OCI-M1 (cell line): Measurements from ENCODE around the gene TIMD4.
"Not testable (repeated sequence)": the region's sequence is repeated elsewhere in the genome, so short reads cannot be mapped to it uniquely, and the experiment has no call there.

Experiments used
- DNase-seq: peaks from one replicate; lab custom pipeline; 2025; lab: John Stamatoyannopoulos, UW

Gene TIMD4

DNA sequence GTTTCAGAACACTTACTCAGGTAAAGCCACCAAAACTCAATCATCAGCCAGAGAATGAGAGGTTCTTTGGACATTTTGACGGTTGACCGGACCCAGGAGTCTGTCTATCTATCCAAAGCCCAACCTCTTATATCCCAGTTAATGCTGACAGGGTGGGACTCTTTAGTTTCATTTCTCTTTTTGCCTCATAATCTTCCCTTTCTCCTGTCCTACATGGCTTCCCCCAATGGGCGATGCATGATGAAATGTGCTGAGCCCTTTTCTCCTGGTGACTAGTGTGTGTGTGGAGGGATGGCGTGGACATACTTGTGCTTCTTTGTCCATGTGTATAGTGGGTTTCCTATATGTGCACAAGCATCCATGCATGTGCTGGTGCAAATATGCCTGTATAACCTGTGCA is at the start of gene TIMD4:
TSS of gene TIMD4 (minus strand) at position 102 of the 400 bp plus-strand sequence. CDS start at position 74, 28 bp downstream.
- no peak for DNase-seq

DNA sequence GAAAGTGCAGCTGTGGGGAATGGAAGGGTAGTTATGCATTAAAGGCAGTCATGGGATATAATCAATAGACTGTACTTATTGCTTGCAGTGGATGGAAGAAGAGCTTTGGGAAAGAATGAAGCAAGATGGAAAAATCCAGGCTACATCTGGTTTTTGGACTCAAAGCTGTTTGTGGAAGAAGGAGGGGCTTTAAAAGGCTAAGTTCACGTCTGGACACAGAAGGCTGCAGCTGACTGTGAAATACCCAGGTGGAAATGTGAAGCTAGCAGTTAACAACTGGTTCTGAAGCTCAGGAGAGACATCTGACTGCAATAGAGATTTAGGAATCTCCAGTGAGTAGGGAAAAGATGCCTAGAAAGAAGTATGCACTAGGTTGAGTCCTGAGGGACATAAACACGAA is 43.2 kb upstream of the TIMD4 start:
- no peak for DNase-seq

DNA sequence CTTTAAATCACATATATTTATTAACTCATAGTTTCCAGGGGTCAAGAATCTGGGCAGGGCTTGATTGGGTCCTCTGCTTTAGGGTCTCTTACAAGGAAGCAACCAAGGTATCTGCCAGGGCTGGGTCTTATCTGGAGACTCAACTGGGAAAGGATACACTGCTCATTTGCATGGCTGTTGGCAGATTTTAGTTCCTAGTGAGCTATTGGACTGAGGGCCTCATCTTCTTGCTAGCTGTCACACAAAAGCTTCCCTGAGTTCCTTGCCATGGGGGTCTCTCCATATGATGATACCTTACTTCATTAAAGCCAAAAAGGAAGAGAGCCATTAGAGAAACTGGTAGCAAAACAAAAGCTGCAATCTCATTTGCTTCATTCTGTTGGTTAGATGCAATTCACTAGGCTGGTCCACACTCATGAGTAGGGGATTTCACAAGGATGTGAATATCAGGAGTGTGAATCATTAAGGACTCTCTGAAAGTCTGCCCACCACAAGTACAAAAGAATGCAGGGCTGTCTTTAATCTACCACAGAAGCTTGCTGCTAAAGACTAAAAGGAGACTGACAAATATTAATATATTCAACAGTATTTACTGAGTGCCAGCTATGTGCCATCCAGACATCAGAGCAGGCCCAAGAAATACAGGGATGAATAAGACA is 42.0 kb upstream of the TIMD4 start:
- DNase-seq = no peak

DNA sequence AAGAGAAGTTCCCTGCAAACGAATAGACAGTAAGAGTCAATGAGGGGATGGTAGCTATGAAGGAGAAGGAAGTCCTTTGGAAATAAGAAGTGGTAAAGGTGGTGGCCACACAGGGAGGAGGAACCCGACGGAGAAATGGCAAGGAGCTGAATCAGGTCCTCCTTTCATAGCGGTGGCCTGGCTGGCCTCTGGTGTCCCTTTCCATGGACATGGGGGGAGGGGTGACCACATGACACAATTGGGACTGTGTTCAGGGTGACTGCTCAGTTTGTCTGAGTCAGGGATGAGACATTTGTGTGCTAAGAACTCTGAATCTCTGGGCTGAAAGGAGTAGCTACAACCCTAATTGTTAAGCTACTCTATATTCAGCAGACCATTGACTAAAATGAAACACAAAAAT is 28.7 kb upstream of the TIMD4 start:
- no peak for DNase-seq

DNA sequence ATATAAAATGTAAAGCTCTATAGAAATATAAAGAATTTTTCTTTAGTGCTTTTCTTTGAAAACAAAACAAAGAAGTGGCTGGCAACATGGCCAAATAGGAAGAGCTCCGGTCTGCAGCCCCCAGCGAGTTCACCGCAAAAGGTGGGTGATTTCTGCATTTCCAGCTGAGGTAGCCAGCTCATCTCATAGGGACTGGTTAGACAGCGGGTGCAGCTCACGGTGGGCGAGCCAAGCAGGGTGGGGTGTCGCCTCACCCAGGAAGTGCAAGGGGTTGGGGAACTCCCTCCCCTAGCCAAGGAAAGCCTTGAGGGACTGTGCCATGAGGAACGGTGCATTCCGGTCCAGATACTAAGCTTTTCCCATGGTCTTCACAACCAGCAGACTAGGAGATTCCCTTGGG is 21.0 kb upstream of the TIMD4 start:
- DNase-seq = no peak

DNA sequence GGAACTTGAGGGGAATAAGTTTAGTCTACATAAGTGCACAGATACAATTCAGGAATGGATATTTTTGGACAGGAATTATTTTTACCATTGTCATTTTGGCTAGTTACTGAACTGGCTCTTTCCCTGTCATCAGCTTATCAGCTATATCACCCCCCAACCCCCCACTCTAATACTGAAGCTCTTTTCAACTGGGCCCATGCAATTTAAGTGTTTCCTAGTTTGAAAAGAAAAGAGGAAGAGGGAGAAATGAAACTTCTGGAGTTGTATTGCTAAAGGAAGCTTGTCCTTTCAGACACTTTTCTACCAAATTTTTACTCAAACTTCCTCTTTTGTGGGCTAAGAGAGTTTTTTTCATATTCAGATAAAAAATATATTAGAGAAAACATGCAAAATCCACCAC is 18.5 kb upstream of the TIMD4 start:
- peak; percentile 68 for DNase-seq

DNA sequence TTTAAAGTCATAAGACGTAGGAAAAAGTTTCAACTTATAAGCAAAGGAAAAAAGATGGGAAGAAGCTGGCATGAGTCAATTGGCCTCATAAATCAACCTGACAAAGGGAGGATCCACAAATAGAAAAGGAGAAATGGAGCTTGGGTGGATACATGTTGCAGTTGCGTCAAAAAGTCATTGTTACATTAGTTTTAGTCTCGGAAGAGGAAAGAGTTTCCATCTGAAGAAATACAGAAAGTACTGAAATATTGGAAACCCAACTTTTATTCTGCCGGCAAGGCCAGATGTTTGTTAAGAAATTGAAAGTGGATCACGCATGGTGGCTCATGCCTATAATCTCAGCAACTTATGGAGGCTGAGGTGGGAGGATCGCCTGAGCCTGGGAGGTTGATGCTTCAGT is 11.3 kb upstream of the TIMD4 start:
- DNase-seq = no peak

DNA sequence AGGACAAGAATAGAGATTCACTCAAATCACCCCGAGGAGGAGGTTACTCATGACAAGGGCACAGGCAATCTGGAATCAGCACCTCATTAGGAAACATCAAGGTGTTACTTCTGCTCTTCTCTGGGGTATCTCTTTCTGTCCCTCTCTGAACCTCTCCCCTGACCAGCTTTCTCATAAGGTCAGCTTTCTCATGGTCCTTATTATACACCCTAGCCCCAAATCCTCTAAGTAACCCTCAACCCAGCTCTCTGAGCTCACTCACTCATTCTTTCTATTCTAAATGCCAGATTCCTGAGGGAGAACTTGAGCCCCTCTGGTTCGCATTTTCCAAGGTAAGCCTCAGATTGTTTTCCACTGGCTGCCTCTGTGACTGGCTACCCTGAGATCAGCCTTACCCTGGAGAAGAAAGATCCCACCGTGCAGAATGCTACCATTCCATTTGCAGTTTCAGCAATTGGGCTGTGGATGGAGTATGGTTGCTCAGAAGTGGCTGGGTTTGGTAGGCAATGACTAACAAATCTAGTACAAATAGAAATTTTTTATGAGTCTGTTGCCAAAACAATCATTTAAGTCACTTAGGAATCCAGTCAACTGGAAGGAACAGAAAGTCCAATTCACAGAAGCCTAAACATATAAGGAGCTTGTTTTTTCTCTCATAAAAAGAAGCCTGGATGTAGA is 9.0 kb upstream of the TIMD4 start:
- DNase-seq = no peak

DNA sequence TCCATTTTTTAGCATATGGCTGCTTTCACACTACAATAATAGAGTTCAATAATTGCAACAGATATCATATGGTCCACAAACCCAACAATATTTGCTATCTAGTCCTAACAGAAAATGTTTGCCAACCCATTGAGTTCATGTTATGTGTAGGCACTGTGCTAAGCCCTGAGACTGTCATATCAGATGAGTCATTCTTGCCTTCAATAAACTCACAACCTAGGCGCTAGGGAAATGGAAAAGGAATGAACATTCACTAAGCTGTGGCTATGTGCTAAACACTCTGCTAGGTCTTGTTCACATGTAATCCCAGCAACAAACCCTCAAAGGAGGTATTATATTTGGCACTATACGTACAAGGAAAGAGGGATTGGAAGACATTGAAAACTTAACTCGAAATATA is 8.4 kb upstream of the TIMD4 start:
- no peak for DNase-seq

DNA sequence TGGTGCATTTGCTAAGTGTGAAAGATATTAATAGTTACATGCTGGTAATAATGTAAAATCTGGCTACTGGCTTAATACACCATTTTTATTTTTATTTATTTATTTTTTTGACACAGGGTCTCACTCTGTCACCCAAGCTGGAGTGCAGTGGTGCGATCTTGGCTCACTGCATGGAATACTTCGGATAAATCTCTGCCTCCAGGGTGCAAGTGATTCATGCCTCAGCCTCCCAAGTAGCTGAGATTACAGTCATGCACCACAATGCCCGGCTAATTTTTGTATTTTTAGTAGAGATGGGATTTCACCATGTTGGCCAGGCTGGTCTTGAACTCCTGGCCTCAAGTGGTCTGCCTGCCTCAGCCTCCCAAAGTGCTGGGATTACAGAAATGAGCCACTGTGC is 4.4 kb upstream of the TIMD4 start:
- not testable (repeated sequence) for DNase-seq

DNA sequence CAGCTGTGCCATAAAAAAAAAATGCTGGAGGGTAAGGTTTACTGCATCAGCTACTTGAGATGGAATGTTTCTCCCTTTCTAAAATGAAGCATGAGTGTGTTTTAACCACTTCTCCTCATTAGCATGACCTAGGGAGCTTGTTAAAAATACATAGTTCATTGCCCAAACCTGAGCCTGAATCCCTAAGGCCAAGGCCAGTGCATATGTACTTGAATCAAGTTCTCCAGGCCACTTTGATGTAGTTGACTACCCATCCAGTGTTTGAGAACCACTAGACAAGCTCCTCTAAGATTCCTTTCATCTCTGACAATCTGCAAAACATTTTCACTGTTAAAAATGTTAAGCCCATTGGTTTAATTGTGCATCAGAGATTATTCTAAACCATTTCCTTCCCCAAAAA is 6.7 kb downstream of the TIMD4 start:
- DNase-seq = no peak

DNA sequence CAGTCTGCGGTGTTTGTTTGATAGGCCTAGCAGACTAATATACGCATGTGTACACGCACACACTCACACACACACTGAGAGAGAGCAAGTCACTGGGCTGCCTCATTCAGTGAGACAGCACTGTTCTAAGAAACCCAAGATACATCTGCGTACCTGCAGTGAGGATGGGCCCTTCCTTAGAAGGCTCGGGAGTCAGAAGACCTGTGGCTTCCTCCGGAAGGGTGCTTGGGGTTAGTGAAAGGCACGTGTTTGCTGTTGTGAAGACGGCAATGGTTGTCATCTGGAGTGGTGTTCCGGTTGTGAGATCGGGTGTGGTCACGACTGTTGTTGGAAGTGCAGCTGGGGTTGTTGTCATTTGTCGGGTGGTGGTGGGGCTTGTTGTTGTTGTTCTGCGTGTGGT is 11.7 kb downstream of the TIMD4 start:
- no peak for DNase-seq

DNA sequence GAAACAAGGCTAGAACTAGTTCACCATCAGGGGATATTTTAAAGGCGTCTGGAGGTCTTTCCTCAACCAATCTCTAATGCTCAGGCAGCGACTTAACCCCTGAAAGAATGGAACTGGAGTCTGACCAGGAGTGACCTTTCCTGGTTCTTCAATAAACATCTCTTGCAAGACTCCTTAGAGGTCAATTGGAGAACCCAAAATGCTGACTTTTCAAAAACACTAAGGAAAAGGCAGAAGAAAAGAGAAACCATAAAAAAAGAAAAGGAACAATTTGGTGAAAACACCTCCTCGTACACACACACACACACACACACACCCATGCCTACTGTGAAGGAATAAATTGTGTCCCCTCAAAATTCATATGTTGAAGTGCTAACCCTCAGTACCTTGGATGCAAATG is 12.3 kb downstream of the TIMD4 start:
- DNase-seq = no peak

DNA sequence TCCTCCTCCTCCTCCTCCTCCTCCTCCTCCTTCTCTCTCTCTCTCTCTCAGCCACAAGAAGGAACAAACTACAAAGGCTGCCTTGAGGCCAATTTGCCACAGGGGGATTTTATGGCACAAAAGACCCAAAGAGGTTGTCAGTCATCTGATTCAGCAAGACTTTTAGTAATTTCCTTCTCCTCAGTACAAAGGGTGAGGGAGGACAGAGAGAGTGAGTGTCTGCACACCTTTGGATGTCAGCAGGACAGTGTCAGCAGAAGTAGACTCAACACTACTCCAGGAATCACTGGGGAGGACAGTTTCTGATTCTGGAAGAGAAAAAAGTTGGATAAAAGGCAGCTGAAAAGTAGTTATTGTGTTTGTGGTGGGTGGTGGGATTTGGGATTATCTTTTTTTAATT is 13.6 kb downstream of the TIMD4 start:
- DNase-seq = no peak

DNA sequence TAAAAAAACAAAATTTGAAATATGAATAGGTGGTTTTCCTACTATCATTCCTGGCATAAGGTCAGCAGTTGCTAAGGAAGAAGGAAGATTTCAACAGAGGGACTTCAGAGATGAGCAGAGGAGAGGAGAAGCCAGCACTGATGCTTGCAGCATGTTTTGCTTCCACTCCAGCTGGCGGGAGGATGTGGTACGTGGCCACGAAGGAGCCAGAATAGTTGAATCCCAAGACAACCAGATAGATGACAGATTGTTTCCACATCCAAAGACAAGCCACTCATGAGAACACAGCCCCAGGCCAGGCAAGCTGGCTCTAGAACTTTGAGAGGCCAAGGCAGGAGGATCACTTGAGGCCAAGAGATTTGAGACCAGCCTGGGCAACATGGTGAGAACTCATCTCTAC is 15.1 kb downstream of the TIMD4 start:
- no peak for DNase-seq

DNA sequence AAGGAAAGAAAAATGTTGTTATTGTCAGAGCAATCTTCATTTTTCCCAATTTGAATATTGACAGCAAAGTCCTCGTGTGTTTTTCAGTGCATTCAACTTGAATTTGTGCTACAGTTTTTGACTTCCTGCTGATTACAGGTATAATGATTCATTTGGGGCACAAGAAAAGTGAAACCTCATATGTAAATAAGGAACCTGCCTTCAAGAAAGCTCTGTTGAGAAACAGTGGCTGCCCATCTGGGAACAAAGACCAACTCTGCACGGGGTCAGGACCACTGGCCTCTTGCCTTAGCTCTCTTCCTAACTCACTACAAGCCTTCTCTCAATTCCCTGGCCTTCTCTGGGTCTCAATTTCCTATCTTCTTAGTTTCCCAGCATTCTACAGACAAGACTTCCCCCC is 21.0 kb downstream of the TIMD4 start:
- no peak for DNase-seq

DNA sequence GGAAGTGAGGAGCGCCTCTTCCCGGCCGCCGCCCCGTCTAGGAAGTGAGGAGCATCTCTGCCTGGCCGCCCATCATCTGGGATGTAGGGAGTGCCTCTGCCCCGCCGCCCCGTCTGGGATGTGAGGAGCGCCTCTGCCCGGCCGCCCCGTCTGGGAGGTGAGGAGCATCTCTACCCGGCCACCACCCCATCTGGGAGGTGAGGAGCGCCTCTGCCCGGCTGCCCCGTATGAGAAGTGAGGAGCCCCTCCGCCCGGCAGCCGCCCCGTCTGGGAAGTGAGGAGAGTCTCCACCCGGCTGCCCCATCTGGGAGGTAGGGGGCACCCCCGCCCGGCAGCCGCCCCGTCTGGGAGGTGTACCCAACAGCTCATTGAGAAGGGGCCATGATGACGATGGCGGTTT is 22.6 kb downstream of the TIMD4 start:
- not testable (repeated sequence) for DNase-seq

DNA sequence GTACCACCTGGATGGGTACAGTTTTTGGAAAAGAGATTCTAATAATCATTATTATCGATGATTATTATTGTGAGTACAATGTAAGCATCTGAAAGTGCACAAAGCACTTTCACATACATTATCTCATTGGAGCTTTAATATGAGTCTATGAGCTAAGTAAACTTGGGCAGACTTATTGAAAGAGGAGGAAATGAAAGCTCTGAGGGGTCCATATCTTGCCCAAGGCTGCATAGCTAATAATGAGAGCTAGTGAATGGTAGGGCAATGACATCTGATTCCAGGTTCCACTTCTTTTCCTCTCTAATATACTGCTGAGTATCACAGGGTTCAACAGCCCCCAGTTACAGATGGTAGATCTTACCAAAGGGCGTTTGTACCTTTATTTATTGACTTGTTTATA is 26.1 kb downstream of the TIMD4 start:
- DNase-seq = no peak

DNA sequence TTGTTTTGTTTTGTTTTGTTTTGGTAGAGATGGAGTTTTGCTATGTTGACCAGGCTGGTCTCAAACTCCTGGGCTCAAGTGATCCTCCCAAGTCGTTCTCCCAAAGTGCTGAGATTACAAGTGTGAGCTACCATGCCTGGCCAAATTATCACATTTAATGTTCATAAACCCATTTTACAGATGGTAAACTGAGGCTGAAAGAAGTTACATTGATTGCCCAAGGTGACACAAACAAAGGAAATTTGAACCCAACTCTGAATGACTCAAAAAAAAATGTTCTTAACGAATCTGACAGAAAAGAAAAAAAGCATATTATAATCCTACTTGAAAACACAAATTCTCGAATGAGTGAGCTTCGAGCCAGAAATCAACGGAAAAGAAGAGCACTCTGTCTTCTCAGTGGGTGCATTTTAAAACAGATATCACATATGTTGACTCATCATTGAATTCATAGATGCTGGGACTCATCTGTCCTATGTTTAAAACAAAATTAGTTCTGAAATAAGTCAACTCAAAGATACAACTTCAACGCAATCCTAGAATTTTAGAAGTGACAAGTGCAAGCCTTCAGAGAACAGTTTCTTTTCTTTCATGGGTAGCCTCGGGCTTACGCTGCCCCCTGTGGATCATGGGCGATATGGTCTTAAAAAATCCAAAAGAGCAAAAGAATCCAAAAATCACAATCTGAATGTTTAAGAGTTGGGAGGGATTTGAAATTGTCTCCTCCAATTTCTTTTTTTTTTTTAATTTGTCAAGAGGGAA is 28.4 kb downstream of the TIMD4 start:
- peak; percentile 42 for DNase-seq

DNA sequence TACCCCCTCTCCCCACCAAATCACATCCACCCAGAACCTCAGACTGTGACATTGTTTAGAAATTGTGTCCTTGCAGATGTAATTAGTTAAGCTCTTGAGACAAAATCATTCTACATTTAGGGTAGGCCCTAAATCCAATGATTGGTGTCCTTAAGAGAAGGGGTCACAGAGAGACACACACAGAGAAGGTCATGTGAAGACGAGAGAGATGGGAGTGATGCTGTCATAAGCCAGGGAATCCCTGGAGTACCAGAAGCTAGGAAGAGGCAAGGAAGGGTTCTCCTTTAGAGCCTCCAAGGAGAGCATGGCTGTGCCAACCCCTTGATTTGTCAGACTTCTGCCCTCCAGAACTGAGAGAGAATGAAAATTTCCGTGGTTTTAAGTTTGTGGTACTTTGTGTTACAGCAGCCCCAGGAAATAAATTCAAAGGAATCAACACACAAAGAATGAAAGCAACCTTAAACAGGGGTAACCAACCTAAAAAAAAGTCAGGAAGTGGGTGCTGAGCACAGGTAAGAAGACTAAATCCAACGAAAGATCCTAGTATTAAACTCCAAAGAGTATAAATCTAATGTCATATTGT is 33.6 kb downstream of the TIMD4 start:
- DNase-seq = no peak

DNA sequence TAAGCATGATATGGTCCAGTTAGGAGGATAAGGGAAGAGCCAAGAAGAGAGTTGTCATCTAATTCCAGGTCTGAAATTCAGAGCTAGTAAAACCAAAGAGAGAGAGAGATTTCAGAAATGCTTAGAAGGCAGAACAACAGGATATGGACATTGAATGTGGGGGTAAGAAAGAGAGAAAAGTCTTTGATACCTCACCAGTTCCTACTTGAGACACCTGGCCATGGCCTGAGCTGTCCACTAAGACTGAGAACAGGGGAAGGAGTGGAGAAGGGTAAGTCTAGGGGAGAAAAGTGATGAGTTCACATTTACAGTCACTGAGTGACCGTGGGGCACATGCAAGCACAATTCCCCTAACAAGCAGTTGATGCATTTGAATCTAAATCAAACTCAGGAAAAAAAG is 35.5 kb downstream of the TIMD4 start:
- DNase-seq = no peak

DNA sequence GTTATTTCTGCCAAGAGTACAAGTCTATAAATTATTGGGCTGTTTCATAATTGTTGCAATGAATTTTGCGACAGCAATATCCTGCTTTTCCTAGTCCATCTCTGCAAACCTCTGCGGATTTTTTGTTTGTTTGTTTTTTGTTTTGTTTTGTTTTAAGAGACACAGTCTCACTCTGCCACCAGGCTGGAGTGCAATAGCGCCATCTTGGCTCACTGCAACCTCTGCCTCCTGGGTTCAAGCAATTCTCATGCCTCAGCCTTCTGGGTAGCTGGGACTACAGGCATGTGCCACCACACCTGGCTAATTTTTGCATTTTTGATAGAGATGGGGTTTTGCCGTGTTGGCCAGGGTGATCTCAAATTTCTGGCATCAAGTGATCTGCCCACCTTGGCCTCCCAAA is 37.3 kb downstream of the TIMD4 start:
- DNase-seq = not testable (repeated sequence)

DNA sequence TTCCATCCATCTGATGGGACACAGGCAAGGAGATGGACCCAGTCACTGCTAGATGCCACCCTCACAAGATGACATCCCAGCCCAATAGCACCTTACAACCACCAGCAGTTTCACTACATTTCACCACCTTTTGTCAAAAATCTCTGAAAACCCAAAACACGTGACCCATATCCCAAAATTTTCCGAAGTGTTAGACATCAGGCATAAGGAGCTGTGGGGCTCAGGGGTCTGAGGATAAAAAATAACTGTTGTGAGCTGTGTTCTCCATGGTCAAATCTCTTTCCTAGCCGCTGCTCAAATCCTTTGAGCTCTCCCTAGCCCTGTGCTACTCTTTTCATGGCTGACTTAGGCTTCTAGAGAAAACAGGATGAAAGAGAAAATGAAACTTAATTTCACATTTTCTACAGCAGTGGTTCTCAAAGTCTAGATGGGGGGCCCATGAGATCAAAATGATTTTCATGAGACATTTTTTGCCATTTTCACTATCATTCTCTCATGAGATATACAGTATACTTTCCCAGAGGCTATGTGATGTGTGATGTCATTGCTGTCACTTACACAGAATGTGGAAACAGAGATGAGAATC is 40.7 kb downstream of the TIMD4 start:
- DNase-seq = peak; percentile 8
